Head of caudate nucleus (tissue), 42 donors: Measurements from ENCODE around the gene MAZ.
"Not testable (repeated sequence)": the region's sequence is repeated elsewhere in the genome, so short reads cannot be mapped to it uniquely, and the experiment has no call there.

Source experiments
- DNase-seq, 42 donors: peaks; one replicate each; pipeline versions ENCODE4 v3.0.0 to v3.0.0-alpha.2; 2020 to 2021; ENCODE audit warnings: mixed read lengths in 7 of 42
- intact Hi-C: fragments of 100-400 bp; cut with DNase I; formaldehyde crosslinking; loops from one replicate; pipeline ENCODE4 v1.15.0; 2022

Gene MAZ

GRCh38 chr16:29815793-29816693, 9.7 kb downstream of the MAZ start, which contains the start of gene PAGR1:
PAGR1 (plus strand) TSS chr16:29816152; CDS start chr16:29816526, 374 bp downstream.
- peak; percentile 92 to 99 (median 98) for DNase-seq
- intact Hi-C loops: loop anchor here (10.0 kb wide), 2 partner anchors 109 to 179 kb away; partner anchors contain the start of genes HIRIP3, INO80E and KCTD13

- intact Hi-C loops: loop anchor here (10.0 kb wide), 2 partner anchors 108 to 178 kb away; partner anchors contain the start of genes HIRIP3, INO80E and KCTD13
These were observed 10.5 kb downstream of the MAZ start for GRCh38 chr16:29816694-29817441.

GRCh38 chr16:29818082-29818481, 11.8 kb downstream of the MAZ start:
- no peak for DNase-seq
- intact Hi-C loops: loop anchor here (10.0 kb wide), 2 partner anchors 107 to 177 kb away; partner anchors contain the start of genes HIRIP3, INO80E and KCTD13

More at GRCh38 chr16:29816694-29817441, 10.5 kb downstream of the MAZ start:
- DNase-seq: peak in 36 of 42 donors; percentile 32 to 74 (median 54)

GRCh38 chr16:29819506-29819905, 13.2 kb downstream of the MAZ start:
- intact Hi-C loops: loop anchor here (10.0 kb wide), 2 partner anchors 105 to 175 kb away; partner anchors contain the start of genes HIRIP3, INO80E and KCTD13
- no peak for DNase-seq

- peak in 38 of 42 donors; percentile 37 to 86 (median 67) for DNase-seq
- intact Hi-C loops: loop anchor here (5.0 kb wide), 1 partner anchor 42 kb away; the partner anchor contains the start of gene CDIPT
These were observed 14.0 kb downstream of the MAZ start, which contains the start of gene MVP for GRCh38 chr16:29820271-29820701. MVP (plus strand) TSS chr16:29820462; CDS start chr16:29830550, 10,088 bp downstream.

- DNase-seq: peak in 5 of 42 donors; percentile 10 to 64 (median 43)
These were observed 14.7 kb downstream of the MAZ start for GRCh38 chr16:29820730-29821642.

GRCh38 chr16:29821643-29822115, 15.3 kb downstream of the MAZ start:
- intact Hi-C loops: loop anchor here (5.0 kb wide), 1 partner anchor 41 kb away; the partner anchor contains the start of gene CDIPT
- DNase-seq: peak in 1 of 42 donors; percentile 46

More at GRCh38 chr16:29820730-29821642, 14.7 kb downstream of the MAZ start:
- intact Hi-C loops: loop anchor here (5.0 kb wide), 1 partner anchor 41 kb away; the partner anchor contains the start of gene CDIPT

- intact Hi-C loops: loop anchor here (5.0 kb wide), 1 partner anchor 38 kb away; the partner anchor contains the start of gene CDIPT
- DNase-seq: no peak
These were observed 18.3 kb downstream of the MAZ start for GRCh38 chr16:29824589-29825144.

- intact Hi-C loops: no loop called here
- DNase-seq: peak in 32 of 42 donors; percentile 23 to 93 (median 68)
These were observed 19.1 kb downstream of the MAZ start for GRCh38 chr16:29825145-29826044.

- intact Hi-C loops: no loop called here
- DNase-seq: no peak
These were observed 20.0 kb downstream of the MAZ start for GRCh38 chr16:29826342-29826695.

GRCh38 chr16:29830774-29831173, 24.4 kb downstream of the MAZ start:
- intact Hi-C loops: no loop called here
- no peak for DNase-seq

GRCh38 chr16:29831490-29831889, 25.2 kb downstream of the MAZ start:
- intact Hi-C loops: no loop called here
- DNase-seq: no peak

- DNase-seq, intact Hi-C loops: not testable (repeated sequence)
These were observed 26.9 kb downstream of the MAZ start for GRCh38 chr16:29833219-29833618.

GRCh38 chr16:29834079-29834478, 27.8 kb downstream of the MAZ start:
- intact Hi-C loops: no loop called here
- DNase-seq: no peak

GRCh38 chr16:29835926-29836325, 29.6 kb downstream of the MAZ start:
- DNase-seq: no peak
- intact Hi-C loops: no loop called here

- intact Hi-C loops: no loop called here
- DNase-seq: no peak
These were observed 30.3 kb downstream of the MAZ start for GRCh38 chr16:29836623-29837022.
